ENCODE data around the gene PPP1R3D.
A peak's percentile ranks its signal among the peaks of the same experiment; 100 is the strongest.
"Not testable (repeated sequence)": the region's sequence is repeated elsewhere in the genome, so short reads cannot be mapped to it uniquely, and the experiment has no call there.

The PPP1R3D gene

DNA sequence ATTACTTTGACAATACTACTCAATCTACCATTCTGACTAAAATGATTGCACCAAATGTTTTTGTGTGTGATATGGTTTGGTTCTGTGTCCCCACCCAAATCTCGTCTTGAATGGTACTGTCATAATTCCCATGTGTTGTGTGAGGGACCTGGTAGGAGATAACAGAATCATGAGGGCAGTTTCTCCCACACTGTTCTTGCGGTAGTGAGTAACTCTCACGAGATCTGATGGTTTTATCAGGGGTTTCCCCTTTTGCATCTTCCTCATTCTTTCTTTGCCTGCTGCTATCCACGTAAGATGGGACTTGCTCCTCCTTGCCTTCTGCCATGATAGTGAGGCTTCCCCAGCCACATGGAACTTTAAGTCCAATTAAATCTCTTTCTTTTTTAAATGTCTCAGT, 27.5 kb downstream of the PPP1R3D start:
- peak; percentile 64 for DNase-seq

DNA sequence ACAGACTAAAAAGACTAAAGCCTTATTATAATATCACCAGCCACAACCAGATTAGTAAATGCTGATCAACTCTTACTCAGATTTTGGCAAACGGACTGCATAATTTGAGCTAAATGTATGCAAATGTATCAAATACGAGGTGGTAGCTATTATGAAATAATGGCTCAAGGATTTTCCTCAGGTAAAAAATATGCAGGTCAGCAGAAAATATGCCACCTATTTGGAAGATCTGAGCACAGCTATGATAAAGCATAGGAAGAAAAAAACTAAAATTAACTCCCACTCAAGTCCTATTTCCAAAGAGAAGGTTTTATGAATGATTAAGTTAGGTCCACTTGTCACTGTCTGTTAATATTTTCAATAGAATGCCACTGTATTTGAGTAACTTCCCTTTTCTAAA, 29.1 kb downstream of the PPP1R3D start:
- no peak for DNase-seq

DNA sequence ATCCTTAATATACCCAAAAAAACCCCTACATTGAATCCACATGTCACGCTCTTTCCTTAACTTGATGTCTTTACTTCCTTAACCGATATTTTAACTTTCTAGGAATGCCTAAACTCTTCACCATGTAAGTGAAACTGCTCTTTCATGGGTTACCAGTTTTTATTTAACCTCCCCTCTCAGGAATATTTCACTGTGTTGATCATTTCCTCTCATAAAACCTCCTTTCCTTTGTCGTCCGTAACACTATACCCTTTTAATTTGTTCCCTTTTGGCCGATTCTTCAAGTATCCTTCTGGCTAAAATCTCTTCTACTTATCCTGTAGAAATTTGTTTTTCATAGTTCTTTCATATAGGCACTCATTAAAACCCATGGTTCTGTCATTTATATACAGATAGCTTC, 31.2 kb downstream of the PPP1R3D start:
- DNase-seq: no peak

DNA sequence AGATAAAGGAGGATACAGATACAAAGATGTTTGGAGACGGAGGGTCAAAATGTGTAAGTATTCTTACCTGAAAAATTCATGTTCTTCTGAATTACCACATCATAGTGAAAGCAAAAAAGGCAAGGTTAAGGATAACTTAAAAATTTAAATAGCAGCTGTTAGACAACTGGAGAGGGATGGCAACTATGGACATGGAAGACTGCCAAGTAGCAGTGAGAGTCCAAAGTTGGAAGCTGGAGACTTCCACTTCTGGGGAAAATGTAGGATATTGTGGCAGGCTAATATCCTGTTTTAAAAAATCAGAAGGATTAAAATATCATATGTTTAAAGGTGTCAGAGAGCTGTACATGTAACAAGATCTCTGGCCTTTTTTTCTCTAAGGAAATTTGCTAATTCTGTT, 36.5 kb downstream of the PPP1R3D start:
- DNase-seq: no peak

DNA sequence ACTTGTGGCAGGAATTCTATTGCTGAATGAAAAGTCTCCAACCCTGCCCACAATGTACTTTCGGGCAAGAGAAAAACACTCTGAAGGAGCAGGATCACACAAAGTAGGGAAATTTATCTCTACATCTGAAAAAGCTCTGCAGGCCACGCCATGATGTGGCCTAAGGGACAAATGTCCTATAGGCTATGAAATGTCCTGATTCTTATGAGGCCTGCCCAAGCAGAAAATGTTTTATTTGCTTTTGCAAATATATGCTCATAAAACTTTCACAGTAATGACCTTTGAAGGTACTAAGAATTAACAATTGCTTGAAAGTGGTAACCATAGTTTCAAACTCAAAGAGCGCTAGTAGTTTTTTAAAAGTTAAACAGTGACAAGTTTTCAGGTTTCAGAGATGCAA, 37.6 kb downstream of the PPP1R3D start:
- DNase-seq: no peak

DNA sequence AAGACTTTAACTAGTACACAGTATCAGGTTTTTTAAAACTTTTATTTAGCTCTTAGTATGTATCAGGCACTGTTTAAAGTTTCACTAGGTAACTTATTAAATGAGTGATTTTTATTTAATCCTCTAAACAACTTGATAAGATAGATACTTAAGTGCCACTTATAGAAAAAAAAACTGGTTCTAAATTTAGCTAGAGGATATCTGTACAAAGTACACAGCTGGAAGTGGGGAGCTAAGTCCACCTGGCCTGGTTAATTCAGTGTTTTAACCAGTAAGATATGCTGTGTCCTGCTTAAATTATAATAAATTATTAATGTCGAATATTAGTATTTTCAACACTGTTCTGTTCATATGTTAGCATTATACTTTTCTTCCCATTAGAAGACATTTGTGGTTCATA, 44.2 kb downstream of the PPP1R3D start:
- DNase-seq: no peak

DNA sequence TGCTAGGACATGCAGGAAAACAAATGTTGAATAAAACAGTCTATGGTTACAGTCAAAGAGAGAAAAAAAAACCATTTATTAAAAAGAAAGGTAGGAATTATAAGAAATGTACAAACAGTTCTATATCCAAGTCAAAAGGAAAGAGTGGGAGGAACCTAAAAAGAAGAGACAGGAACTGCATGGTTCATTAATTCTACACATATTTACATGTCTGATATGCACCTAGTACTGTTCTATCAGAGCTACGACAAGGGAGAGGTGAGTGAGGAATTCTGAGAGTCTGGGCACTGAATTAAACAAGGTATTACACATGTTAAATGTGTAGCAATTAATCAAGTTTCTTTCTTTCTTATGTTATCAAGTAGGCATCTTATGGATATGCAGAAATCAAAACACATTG, 48.5 kb downstream of the PPP1R3D start:
- no peak for DNase-seq

DNA sequence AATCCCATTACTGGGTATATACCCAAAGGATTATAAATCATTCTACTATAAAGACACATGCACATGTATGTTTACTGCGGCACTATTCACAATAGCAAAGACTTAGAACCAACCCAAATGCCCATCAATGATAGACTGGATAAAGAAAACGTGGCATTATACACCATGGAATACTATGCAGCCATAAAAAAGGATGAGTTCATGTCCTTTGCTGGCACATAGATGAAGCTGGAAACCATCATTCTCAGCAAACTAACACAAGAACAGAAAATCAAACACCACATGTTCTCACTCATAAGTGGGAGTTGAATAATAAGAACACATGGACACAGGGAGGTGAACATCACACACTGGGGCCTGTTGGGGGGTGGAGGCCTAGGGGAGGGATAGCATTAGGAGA, 50.1 kb downstream of the PPP1R3D start:
- not testable (repeated sequence) for DNase-seq

DNA sequence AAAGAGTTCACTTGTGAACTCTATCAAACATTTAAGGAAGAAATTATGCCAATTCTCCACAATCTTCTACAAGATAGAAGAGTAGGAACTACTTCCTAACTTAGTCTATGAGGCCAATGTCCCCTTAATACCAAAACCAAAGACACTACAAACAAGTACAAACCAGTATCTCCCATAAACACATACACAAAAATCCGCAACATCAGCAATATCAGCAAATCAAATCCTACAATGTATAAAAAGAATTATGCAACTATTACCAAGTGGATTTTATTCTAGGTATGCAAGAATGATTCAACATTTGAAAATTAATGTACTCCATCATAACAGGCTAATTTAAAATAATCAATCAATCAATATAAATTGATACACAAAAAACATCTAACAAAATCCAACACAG, 52.1 kb downstream of the PPP1R3D start:
- no peak for DNase-seq
